ENCODE data around the gene KCNK10.

The KCNK10 gene

DNA sequence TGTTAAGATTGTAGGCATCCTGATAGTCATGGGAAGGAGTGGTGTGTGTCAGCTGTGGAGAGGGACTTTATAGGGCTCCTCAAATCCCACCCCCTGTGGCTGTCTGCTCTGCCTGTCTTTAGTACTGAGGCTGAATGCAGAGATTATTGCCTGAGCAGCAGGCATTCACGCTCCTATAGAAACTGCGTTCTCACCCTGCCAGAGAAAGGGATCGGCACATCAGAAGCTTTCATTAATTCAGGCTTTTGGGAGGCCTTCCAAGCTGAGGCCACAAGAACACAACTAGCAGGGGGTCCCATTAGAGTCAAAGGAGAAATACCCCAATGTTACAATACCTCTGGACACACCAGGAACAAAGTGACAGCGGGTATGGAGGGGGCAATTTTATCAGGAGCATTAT, 12.6 kb downstream of the KCNK10 start:
- TF ChIP-seq, protein P1, sequence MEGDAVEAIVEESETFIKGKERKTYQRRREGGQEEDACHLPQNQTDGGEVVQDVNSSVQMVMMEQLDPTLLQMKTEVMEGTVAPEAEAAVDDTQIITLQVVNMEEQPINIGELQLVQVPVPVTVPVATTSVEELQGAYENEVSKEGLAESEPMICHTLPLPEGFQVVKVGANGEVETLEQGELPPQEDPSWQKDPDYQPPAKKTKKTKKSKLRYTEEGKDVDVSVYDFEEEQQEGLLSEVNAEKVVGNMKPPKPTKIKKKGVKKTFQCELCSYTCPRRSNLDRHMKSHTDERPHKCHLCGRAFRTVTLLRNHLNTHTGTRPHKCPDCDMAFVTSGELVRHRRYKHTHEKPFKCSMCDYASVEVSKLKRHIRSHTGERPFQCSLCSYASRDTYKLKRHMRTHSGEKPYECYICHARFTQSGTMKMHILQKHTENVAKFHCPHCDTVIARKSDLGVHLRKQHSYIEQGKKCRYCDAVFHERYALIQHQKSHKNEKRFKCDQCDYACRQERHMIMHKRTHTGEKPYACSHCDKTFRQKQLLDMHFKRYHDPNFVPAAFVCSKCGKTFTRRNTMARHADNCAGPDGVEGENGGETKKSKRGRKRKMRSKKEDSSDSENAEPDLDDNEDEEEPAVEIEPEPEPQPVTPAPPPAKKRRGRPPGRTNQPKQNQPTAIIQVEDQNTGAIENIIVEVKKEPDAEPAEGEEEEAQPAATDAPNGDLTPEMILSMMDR (IDR thresholded peaks at IDR 0.05; ENCODE audit: insufficient read depth, low read depth, low read length, missing control alignments), result no peak

DNA sequence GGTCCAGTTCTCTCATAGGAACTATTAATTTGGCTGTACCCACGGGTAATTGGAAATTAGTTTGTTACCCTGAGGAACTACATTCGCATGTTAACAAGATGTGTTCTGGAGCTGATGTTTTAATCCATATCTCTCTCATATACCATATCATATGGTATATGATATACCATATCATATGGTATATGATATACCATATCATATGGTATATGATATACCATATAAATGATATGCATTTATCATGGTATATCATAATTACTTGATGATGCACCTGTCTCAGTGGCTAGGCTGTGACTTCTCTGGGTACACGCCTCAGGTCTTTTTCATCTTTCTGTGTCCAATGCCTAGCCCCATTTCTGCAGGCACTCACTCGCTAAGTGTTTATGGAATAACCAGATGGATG, 13.0 kb downstream of the KCNK10 start:
- TF ChIP-seq, protein P1 (IDR thresholded peaks at IDR 0.05; ENCODE audit: insufficient read depth, low read depth, low read length, missing control alignments), result no peak
- no peak for DNase-seq (ENCODE audit: low read depth)
- H3K4me3 ChIP-seq (ENCODE audit: low read length), result no peak overlapping the region

More for the DNA sequence above, 12.6 kb downstream of the KCNK10 start:
- no peak overlapping the region for H3K4me3 ChIP-seq (ENCODE audit: low read length)
- no peak for DNase-seq (ENCODE audit: low read depth)

DNA sequence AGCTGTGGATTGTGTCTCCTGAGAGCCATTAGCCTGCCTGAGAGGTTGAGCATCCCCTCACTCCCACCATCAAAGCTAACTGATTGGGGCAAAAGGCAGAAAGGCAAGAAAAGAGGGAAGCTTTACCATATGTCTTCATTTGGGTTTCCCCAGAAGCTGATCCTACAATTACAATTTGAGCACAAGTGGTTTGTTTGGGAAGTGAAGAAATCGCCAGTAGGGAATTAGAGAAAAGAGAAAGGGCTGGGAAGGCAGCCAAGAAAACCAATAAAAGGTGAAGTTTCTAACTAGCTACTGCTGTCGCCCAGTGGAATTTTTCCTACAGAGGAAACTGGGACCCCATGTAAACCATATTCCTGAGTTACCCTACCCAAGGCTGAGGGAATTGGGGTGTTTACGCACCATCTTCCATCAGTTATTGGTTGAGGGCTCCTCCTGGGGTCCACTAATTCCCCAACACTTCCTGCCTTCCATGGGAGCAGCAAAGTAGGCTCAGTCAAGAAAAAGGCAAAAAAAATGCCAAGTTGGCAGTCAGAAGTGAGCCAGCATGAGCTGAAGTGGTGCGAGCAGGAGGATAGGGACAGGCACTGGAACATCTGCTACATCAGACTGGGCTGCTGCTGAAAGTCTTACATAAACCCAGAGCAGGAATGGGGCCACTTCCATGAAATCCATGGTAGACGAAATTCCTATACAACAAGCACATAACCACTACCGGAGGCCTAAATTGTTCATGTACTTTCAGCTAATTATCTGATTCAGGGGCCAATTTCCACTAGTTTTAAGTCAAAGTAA, 17.3 kb downstream of the KCNK10 start:
- no peak overlapping the region for H3K4me3 ChIP-seq (ENCODE audit: low read length)
- TF ChIP-seq, protein P1 (IDR thresholded peaks at IDR 0.05; ENCODE audit: insufficient read depth, low read depth, low read length, missing control alignments), result no peak
- no peak for DNase-seq (ENCODE audit: low read depth)

DNA sequence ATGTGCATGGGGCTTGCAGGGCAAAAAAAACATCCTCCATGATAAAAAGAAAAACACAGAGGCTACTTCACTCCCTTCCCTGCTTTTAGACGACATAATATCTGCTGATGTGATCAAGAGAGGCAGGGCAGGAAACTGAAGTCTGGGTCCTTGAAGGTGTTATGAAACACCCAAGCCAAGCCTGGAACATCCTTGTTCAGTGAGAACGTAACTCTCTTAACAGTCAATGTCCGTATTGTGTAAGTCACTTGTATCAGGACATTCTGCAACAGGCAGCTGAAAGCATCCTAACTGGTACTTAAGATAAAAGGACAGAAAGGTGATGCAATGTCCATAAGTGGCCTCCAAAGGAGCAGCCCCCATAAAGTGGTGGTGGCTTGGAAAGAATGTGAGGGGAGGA, 20.0 kb downstream of the KCNK10 start:
- no peak overlapping the region for H3K4me3 ChIP-seq (ENCODE audit: low read length)
- no peak for DNase-seq (ENCODE audit: low read depth)
- TF ChIP-seq, protein P1 (IDR thresholded peaks at IDR 0.05; ENCODE audit: insufficient read depth, low read depth, low read length, missing control alignments), result no peak

DNA sequence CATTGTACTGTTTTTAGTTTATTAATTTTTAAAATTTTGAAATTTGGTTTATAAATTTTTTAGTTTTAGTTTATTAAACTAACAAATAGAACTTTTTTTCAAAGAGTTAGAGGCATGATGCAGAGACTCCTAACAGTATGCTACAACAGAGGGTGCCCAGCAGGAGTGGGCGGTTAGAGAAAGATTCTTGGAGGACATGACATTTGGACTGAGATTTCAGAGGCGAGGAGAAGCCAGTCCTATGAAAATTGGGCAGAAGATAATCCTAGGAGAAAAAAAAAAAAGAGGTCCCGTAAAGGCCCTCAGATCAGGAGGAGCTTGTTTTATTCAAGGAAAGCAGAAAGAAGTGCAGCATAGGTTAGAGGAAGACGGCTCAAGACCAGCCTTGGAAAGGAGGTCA, 21.7 kb downstream of the KCNK10 start:
- no peak overlapping the region for H3K4me3 ChIP-seq (ENCODE audit: low read length)
- no peak for DNase-seq (ENCODE audit: low read depth)
- TF ChIP-seq, protein P1 (IDR thresholded peaks at IDR 0.05; ENCODE audit: insufficient read depth, low read depth, low read length, missing control alignments), result no peak

DNA sequence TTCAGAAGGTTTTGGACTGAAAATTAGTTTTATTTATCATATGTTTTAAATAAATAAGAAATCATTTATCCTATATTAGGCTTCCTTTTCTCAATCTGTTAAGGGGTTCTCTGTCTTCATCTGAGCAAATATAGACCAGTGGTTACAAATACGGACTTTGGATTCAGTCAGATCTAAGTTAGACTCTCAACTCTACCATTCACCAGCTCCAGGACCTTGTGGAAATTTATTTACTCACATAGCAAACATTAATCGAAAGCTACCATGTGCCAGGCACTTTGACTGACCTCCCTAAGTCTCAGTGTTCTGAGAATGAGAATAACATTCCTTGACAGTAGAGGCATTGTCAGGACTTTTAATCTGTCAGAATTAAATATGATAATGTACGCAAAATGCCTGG, 22.3 kb downstream of the KCNK10 start:
- TF ChIP-seq, protein P1 (IDR thresholded peaks at IDR 0.05; ENCODE audit: insufficient read depth, low read depth, low read length, missing control alignments), result no peak
- H3K4me3 ChIP-seq (ENCODE audit: low read length), result no peak overlapping the region
- no peak for DNase-seq (ENCODE audit: low read depth)
